Dedifferentiated amniotic fluid mesenchymal stem cell (primary cell): ENCODE data around the gene PPP1R11.

Experiments used
- DNase-seq: peaks from one replicate; pipeline ENCODE4 v3.0.0-alpha.2; 2016; ENCODE audit errors: extremely low spot score

PPP1R11 gene

DNA sequence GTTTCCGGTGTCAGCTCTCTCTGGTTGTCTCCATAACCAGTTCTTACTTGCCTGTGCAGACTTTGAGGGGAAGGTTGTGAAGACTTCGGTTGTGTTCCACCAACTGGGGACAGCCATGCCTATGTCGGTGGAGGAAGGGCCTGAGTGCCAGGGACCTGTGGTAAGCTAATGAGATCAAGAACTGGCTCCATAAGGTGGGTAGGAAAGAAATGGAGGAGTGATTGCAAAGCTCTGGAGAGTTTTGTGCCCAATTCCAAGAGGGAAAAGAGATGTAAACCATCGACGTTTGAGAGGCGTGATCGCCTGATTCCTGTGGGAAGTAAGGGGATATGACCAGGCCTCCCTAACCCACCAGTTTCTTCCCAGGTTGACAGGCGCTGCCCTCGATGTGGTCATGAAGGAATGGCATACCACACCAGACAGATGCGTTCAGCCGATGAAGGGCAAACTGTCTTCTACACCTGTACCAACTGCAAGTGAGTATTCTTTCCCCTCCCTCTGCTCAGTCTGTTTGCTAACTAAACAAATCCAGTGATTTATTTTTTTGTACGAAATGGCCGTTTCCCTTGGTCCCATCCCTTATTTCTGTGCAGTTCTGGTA lies 5.0 kb upstream of the PPP1R11 start:
- no peak for DNase-seq

GRCh38 chr6:30062471-30063178 lies 4.4 kb upstream of the PPP1R11 start:
- DNase-seq: no peak

DNA sequence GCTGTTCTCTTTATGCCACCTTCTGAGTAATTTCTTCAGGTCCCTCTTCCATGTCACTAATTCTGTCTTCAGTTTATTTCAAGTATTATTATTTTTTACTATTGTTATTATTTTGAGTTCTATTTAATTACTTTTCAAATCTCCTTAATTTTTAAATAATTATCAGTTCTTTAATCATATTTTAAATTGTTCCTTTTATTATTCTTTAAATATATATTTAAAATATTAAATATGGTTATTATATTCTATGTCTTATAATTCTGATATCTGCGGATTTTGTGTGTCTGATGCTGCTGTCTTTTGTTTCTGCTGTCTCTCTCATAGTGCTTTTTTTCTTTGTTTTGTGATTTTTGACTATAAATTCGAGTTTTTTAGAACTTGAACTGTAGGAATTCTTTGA lies 3.7 kb upstream of the PPP1R11 start:
- DNase-seq: no peak

GRCh38 chr6:30066082-30066481 lies 916 bp upstream of the PPP1R11 start:
- DNase-seq: no peak

DNA sequence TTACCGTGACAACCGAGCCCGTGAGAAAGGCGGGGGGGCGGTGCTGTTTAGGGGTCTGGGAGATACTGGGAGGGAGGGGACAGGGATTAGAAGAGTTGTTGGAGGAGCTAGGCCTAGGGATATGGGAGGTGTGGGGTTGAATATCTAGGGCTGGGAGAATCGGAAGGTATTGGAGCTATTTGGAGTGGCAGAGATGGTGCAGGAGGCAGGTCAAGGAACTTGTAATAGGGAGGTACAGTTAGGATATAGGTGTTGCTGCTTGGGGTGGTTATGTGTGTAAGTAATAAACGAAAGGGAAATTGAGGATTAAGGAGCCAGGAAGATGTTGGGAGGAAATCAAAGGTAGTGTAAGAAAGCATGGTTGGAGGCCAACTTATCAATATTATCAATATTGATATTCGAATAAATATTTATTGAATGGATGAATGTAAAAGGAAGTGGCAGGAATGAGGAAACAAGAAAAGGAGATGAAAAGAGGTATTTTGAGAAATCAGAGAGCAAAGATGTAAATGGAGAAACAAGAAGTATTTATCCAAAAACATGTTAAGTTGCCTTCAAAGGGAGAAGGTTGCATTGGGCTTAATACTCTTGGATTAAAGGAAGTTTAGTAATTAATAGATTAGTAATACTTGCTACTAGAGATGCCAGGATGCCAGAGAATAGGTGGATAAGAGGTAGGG lies 602 bp downstream of the PPP1R11 start:
- no peak for DNase-seq

DNA sequence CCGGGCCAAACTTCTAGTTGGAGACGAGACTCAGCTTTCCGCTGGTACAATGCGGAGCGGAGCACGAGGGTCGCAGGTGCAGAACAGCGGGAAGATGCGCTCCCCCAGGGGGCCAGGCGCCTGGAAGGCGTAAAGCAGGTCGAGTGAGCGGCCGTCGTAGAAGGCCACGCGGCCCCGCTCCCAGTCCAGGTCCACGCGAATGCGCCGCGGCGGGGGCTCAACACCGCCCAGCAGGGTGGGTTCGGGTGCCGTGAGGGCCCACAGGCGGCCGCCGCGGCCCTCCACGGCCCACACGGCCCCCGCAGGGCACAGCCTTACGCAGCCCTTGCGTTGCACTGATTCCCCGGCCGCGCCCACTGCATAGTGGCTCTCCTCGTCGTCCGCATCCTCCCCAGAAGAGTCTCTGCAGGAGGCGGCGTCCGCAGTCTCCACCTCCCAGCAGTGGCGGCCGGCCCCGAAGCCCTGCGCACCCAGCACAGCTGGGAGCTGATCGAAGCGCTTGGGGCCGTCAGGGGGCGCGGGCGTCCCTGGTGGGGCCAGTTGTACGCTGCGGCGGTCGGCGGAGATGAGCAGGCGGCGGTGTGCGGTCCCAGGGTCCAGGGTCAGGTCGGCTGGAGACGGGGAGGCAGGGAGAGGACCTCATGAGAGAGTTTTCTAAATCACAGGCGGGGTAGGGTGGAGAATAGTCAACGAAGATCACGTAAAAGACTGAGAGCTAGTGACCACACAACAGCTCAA lies 4.3 kb downstream of the PPP1R11 start:
- no peak for DNase-seq

DNA sequence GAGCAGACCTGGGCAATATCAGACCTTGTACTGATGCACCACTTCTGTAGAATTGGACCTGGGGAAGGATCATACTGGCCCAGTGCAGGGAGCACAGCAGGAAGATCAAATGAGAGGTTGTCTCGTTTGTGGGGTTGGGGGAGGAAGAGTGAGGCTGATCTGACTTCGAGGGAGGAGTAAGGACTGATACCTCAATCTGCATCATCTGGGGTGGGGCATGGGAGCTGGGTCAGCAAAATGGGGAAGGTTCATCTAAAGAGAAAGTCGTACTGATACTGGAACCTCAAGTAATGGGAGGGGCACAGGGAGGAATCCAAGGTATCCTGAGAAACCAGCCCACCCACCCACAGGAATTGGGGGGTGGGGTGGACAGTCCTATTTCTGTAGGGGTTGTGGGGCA lies 4.9 kb downstream of the PPP1R11 start:
- no peak for DNase-seq

GRCh38 chr6:30073489-30074235 lies 6.7 kb downstream of the PPP1R11 start:
- DNase-seq: no peak

GRCh38 chr6:30074331-30075093 lies 7.5 kb downstream of the PPP1R11 start:
- DNase-seq: no peak

DNA sequence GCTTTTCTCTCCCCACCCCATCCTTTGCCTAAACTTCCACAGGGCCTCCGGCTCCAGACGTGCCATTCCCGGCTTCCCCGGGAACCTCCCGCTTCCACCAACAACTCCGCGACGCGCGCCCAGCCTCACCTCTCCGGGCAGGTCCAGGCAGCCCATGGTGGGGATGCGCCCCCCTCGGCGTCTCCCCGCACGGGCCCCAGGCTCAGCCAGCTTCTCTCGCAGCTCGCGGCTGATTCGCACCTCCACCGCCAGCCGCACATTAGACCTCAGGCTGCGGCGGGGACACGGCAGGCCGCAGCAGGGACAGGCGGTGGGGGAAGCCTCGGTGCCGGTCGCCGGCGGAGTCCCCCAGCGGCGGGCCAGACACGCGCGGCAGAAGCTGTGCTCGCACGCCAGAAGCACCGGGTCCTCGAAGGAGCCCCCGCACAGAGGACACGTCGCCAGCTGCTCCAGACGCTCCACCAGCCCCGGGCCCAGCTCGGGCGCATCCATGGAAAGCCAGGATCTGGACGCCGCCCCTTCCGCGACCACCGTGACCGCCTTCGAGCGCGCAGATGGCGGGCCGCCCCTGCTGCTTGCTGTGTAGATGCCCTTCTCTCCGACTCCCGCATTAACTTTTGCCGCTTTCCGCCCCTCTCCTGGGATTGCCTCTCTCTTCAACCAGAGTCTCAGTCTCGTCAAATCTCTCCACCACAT lies 8.2 kb downstream of the PPP1R11 start, which contains the start of gene RNF39:
Gene RNF39 (minus strand): TSS at position 676 of the 696 bp plus-strand sequence. CDS start 184 bp downstream, at position 492.
- no peak for DNase-seq

- DNase-seq: no peak
Measured at GRCh38 chr6:30075790-30076732, 9.1 kb downstream of the PPP1R11 start.

GRCh38 chr6:30077218-30077617 lies 10.2 kb downstream of the PPP1R11 start:
- no peak for DNase-seq

GRCh38 chr6:30087876-30088275 lies 20.9 kb downstream of the PPP1R11 start:
- no peak for DNase-seq

GRCh38 chr6:30091577-30092381 lies 24.8 kb downstream of the PPP1R11 start:
- peak; percentile 54 for DNase-seq

DNA sequence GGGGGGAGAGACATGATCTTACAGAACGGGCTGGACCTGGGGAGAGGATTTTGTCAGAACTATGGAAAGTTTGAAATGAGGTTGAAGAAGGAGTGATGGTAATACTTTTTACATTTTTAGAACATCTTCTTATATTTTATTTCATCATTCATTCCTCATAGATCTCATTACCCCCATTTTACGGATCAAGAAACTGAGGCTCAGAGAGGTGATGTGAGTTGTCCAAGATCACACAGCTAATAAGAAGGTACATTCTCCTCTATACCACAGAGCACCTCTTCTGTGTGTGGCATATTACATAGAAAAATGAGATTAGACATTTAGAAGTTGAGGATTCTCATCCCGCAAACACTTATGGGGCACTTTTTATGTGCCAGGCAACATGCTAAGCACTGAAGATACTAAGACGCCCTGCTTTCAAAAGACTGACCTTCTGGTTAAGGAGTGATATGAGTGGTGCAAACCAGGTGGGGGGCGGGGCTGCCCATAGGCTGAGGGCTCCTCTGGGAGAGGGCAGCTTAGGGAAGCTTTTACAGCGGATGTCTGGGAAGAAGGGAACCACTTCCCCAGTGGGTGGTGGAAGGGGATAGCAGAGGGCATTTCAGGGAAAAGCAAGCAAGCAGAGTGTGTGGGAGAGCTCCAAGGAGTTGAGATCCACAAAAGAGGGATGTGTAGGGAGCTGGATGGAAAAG lies 26.0 kb downstream of the PPP1R11 start:
- DNase-seq: no peak

DNA sequence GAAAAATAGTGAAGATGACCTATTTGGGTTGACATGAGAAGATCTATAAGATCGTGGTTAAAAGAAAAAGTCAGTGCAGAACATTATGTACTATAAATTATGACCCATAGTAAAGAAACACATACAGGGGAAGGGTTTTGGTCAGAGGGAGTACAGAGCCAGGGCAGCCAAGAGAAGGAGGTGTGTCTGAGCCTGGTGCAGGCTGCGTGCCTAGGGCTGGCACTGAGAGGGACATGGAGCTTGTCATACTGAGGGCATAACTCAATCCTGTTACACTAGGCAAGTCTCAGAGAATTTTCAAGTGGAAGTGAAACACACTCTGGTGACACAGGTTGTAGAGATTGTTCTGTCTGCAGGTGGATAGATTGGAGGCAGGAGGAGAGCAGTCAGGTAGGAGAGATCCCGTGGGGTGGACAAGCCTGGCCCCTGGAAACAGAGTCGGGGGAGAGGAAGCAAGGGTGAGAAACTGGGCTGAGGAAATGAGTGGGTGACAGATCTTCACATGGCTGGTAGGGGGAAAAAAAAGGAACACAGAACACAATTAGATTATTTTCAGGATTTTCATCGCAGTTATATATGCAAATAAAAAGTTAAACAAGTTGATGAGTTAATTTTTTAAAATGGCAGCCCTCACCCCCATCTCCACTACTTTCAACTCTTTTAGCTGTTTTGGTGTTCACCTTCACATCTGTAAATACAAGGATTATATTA lies 27.1 kb downstream of the PPP1R11 start:
- no peak for DNase-seq

DNA sequence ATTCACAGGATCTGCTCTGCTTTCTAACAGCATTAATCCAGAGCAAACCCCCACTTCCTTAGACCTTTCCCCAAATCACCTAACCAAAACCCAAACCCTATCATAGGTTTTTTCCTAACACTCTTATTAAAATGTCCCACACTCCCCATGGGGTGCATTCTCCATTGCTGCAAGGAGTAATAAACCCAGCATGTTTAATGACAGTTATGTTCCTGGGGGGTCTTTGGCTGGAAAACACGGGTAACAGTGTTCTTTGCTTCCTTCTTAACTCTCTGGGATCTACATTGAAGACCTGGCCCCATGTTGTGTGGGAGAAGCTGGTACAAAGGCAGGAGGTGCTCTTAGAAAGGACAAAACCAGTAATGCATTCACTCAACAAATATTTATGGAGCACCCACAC lies 29.8 kb downstream of the PPP1R11 start:
- no peak for DNase-seq
